Astrocyte (in vitro differentiated cells and primary cell): ENCODE results near the gene MRPL28.

Experiments
- EZH2 ChIP-seq: IDR thresholded peaks from 2 replicates; pipeline ENCODE4 v1.6.1; 2012; ENCODE audit warnings: mild to moderate bottlenecking, low read length, inconsistent platforms; ENCODE audit not compliant: insufficient read depth
- TF ChIP-seq, protein P1 (sequence below): IDR thresholded peaks from 2 replicates; pipeline ENCODE4 v1.5.1; 2011; ENCODE audit warnings: low read depth, mild to moderate bottlenecking, inconsistent platforms, low read length, moderate library complexity; ENCODE audit not compliant: insufficient read depth

DNA sequence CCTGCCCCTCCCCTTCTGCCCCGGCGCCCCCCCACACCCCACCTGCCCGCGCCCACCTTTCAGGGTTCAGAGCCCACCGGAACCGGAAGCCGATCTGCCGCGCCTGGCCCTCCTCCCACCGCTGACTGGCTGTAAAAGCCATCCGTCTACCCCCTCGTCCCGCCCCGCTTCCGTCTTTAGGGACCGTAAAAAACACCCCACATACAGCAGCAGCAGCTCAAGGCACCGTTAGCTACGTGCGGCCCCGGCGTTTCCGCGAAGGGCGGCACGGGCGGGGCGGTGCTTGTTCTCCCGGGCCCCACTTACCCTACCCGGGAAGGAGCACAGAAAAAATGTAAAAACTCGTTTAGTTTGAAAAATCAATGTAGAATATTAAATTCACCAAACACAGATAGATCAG is at the start of gene MRPL28:
- no peak for TF ChIP-seq EZH2
- TF ChIP-seq, protein P1, sequence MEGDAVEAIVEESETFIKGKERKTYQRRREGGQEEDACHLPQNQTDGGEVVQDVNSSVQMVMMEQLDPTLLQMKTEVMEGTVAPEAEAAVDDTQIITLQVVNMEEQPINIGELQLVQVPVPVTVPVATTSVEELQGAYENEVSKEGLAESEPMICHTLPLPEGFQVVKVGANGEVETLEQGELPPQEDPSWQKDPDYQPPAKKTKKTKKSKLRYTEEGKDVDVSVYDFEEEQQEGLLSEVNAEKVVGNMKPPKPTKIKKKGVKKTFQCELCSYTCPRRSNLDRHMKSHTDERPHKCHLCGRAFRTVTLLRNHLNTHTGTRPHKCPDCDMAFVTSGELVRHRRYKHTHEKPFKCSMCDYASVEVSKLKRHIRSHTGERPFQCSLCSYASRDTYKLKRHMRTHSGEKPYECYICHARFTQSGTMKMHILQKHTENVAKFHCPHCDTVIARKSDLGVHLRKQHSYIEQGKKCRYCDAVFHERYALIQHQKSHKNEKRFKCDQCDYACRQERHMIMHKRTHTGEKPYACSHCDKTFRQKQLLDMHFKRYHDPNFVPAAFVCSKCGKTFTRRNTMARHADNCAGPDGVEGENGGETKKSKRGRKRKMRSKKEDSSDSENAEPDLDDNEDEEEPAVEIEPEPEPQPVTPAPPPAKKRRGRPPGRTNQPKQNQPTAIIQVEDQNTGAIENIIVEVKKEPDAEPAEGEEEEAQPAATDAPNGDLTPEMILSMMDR = no peak
